Endodermal cell (in vitro differentiated cells): ENCODE measurements around the gene APOA5. TPM values are rescaled to one million over a fixed set of nuclear protein-coding genes. Genes with fewer than 3 reads are reported as not detected.

ENCODE experiments used
- DNase-seq: peaks from one replicate; pipeline ENCODE4 v3.0.0-alpha.2; 2017
- H3K27ac ChIP-seq: 2 replicates; pipeline ENCODE4 v1.5.1; 2013; ENCODE audit warnings: mild to moderate bottlenecking, low read depth, low read length, moderate library complexity
- H3K27me3 ChIP-seq: 2 replicates; pipeline ENCODE4 v1.6.1; 2013; ENCODE audit warnings: mild to moderate bottlenecking, low read length, moderate library complexity; ENCODE audit not compliant: insufficient read depth, control insufficient read depth, poor library complexity, severe bottlenecking
- H3K36me3 ChIP-seq: 2 replicates; pipeline ENCODE4 v1.7.0; 2013; ENCODE audit warnings: mild to moderate bottlenecking, low read length, moderate library complexity; ENCODE audit not compliant: control insufficient read depth, insufficient read depth
- H3K4me1 ChIP-seq: one replicate; pipeline ENCODE4 v1.7.0; 2013; ENCODE audit warnings: low read length; ENCODE audit not compliant: control insufficient read depth, insufficient read depth
- H3K4me3 ChIP-seq: 2 replicates; pipeline ENCODE4 v1.5.1; 2013; ENCODE audit warnings: mild to moderate bottlenecking, low read length, moderate library complexity
- H3K9ac ChIP-seq: 2 replicates; pipeline ENCODE4 v1.6.1; 2013; ENCODE audit warnings: mild to moderate bottlenecking, low read length, moderate library complexity; ENCODE audit not compliant: poor library complexity, severe bottlenecking; ENCODE audit errors: extremely low read depth
- H3K9me3 ChIP-seq: 2 replicates; pipeline ENCODE4 v1.6.1; 2013; ENCODE audit warnings: mild to moderate bottlenecking, low read length, moderate library complexity; ENCODE audit not compliant: control insufficient read depth
- H3K27ac Mint-ChIP-seq: 2 replicates; pipeline ENCODE4 v1.8.0; 2020; ENCODE audit warnings: mixed read lengths
- H3K27me3 Mint-ChIP-seq: 2 replicates; pipeline ENCODE4 v1.8.0; 2021; ENCODE audit warnings: mild to moderate bottlenecking, mixed read lengths; ENCODE audit not compliant: insufficient read depth
- H3K36me3 Mint-ChIP-seq: 2 replicates; pipeline ENCODE4 v1.8.0; 2020; ENCODE audit warnings: low read depth, mixed read lengths
- H3K4me1 Mint-ChIP-seq: 2 replicates; pipeline ENCODE4 v1.8.0; 2020; ENCODE audit warnings: mixed read lengths
- H3K4me3 Mint-ChIP-seq: 2 replicates; pipeline ENCODE4 v1.8.0; 2020; ENCODE audit warnings: mild to moderate bottlenecking, moderate library complexity, mixed read lengths
- H3K9me3 Mint-ChIP-seq: 2 replicates; pipeline ENCODE4 v1.8.0; 2020; ENCODE audit warnings: mild to moderate bottlenecking, mixed read lengths
- CTCF ChIP-seq: fragments of 200-600 bp; sonication (generic); conservative IDR thresholded peaks from 2 replicates; pipeline ENCODE4 v1.5.0; 2021; ENCODE audit warnings: antibody characterized with exemption, mild to moderate bottlenecking
- WGBS, 2 experiments: methylation state at CpG; one replicate each; pipeline versions ENCODE4 v1.1.5 to v1.1.7; 2013; ENCODE audit warnings: missing lambda C conversion rate in 2 of 2, mixed read lengths in 1 of 2; ENCODE audit not compliant: insufficient coverage in 1 of 2, insufficient read length in 1 of 2; 5-methylcytosine and 5-hydroxymethylcytosine counted together
- total RNA-seq, 2 donors: library from RNA; stranded (reverse); fragmentation: NEBNext Ultra II Directional in 1 of 2; extraction: Animal tissue kit (Norgen Biotek cat#: 25700) in 1 of 2; gene quantifications; 2 replicates in 1 of 2; 3 replicates in 1 of 2; pipeline ENCODE4 v1.2.1, GENCODE V29; 2021

Gene APOA5
- total RNA-seq, 2 donors from 2014 or later = not detected

GRCh38 chr11:116776522-116776984 lies 15.1 kb downstream of the APOA5 start:
- TF ChIP-seq CTCF = no peak
- DNase-seq = no peak
- no peak overlapping the region for H3K27ac Mint-ChIP-seq
- Histone ChIP-seq H3K4me1 (no peaks in the 10 kb centered on the region), H3K27ac (no peak overlapping the region), H3K27me3 (no peaks in the 10 kb centered on the region), H3K36me3 (peaks cover 58% of the 10 kb centered on the region), H3K9me3 (no peaks in the 10 kb centered on the region), H3K4me3 (no peak overlapping the region), H3K9ac (no peak overlapping the region)
- H3K27me3 Mint-ChIP-seq = no peaks in the 10 kb centered on the region
- H3K4me1 Mint-ChIP-seq = peaks cover 13% of the 10 kb centered on the region
- no peaks in the 10 kb centered on the region for H3K9me3 Mint-ChIP-seq
- H3K4me3 Mint-ChIP-seq = no peak overlapping the region
- H3K36me3 Mint-ChIP-seq = peaks cover 50% of the 10 kb centered on the region

GRCh38 chr11:116775975-116776374 lies 15.7 kb downstream of the APOA5 start:
- DNase-seq = no peak
- TF ChIP-seq CTCF = no peak
- Histone ChIP-seq H3K9ac (no peak overlapping the region), H3K27me3 (no peaks in the 10 kb centered on the region), H3K36me3 (peaks cover 52% of the 10 kb centered on the region), H3K4me1 (no peaks in the 10 kb centered on the region), H3K27ac (no peak overlapping the region), H3K4me3 (no peak overlapping the region), H3K9me3 (no peaks in the 10 kb centered on the region)
- Mint-ChIP-seq H3K4me1 (peaks cover 18% of the 10 kb centered on the region), H3K9me3 (no peaks in the 10 kb centered on the region), H3K4me3 (no peak overlapping the region), H3K27me3 (no peaks in the 10 kb centered on the region), H3K27ac (no peak overlapping the region), H3K36me3 (peaks cover 44% of the 10 kb centered on the region)
- WGBS, 2 experiments = 80 to 95% methylated on average over 1 to 5 of the region's 5 CpGs

- H3K4me1 Mint-ChIP-seq = peaks cover 19% of the 10 kb centered on the region
- no peak overlapping the region for H3K4me3 Mint-ChIP-seq
- TF ChIP-seq CTCF = no peak
- no peaks in the 10 kb centered on the region for H3K27me3 ChIP-seq
- H3K9me3 Mint-ChIP-seq = no peaks in the 10 kb centered on the region
- H3K27ac ChIP-seq = no peak overlapping the region
- DNase-seq = no peak
- H3K36me3 Mint-ChIP-seq = peaks cover 41% of the 10 kb centered on the region
- no peak overlapping the region for H3K9ac ChIP-seq
- H3K4me3 ChIP-seq = no peak overlapping the region
- WGBS, 2 experiments = 86 to 89% methylated on average over 1 to 5 of the region's 5 CpGs
- H3K27ac Mint-ChIP-seq = no peak overlapping the region
- H3K27me3 Mint-ChIP-seq = no peaks in the 10 kb centered on the region
- H3K9me3 ChIP-seq = no peaks in the 10 kb centered on the region
- no peaks in the 10 kb centered on the region for H3K4me1 ChIP-seq
- peaks cover 42% of the 10 kb centered on the region for H3K36me3 ChIP-seq
Measured at GRCh38 chr11:116774661-116775060, 17.0 kb downstream of the APOA5 start.
